HEK293 (cell line): ENCODE data around the gene CMTM4.

ENCODE experiments used
- FEZF1 ChIP-seq: fragments of 450-650 bp; formaldehyde crosslinking; IDR thresholded peaks from 2 replicates; pipeline ENCODE4 v1.5.1; 2016; ENCODE audit warnings: missing biosample characterization, missing genetic modification characterization
- IKZF3 ChIP-seq: fragments of 450-650 bp; IDR thresholded peaks from 2 replicates; pipeline ENCODE4 v1.5.0; 2018; ENCODE audit warnings: missing biosample characterization, mild to moderate bottlenecking, missing genetic modification characterization, moderate library complexity
- SCRT2 ChIP-seq: fragments of 450-650 bp; formaldehyde crosslinking; IDR thresholded peaks from 2 replicates; pipeline ENCODE4 v1.5.1; 2016; ENCODE audit warnings: missing biosample characterization, missing genetic modification characterization
- ZBTB17 ChIP-seq: fragments of 450-650 bp; formaldehyde crosslinking; IDR thresholded peaks from 2 replicates; pipeline ENCODE4 v1.5.1; 2016; ENCODE audit warnings: missing biosample characterization, missing genetic modification characterization
- ZBTB8A ChIP-seq: fragments of 450-650 bp; formaldehyde crosslinking; IDR thresholded peaks from 2 replicates; pipeline ENCODE4 v1.5.1; 2016; ENCODE audit warnings: missing biosample characterization, missing genetic modification characterization
- ZNF174 ChIP-seq: fragments of 450-650 bp; formaldehyde crosslinking; IDR thresholded peaks from 2 replicates; pipeline ENCODE4 v1.5.0; 2017; ENCODE audit warnings: missing biosample characterization, mild to moderate bottlenecking, missing genetic modification characterization
- ZNF341 ChIP-seq: fragments of 450-650 bp; formaldehyde crosslinking; IDR thresholded peaks from 2 replicates; pipeline ENCODE4; 2016; ENCODE audit warnings: low read depth, missing biosample characterization, missing genetic modification characterization
- ZNF423 ChIP-seq: fragments of 450-650 bp; formaldehyde crosslinking; IDR thresholded peaks from 2 replicates; pipeline ENCODE4 v1.5.1; 2016; ENCODE audit warnings: missing biosample characterization, missing genetic modification characterization
- TF ChIP-seq, protein P1 (sequence below): fragments of 450-650 bp; formaldehyde crosslinking; IDR thresholded peaks from 2 replicates; pipeline ENCODE4 v1.5.1; 2016; ENCODE audit warnings: missing biosample characterization, missing genetic modification characterization
- TF ChIP-seq, protein P2 (sequence below): fragments of 450-650 bp; formaldehyde crosslinking; IDR thresholded peaks from 2 replicates; pipeline ENCODE4 v1.5.1; 2017; ENCODE audit warnings: missing biosample characterization, missing genetic modification characterization
- TF ChIP-seq, protein P3 (sequence below): fragments of 450-650 bp; formaldehyde crosslinking; IDR thresholded peaks from 2 replicates; pipeline ENCODE4 v1.5.1; 2016; ENCODE audit warnings: missing biosample characterization, missing genetic modification characterization
- TF ChIP-seq, protein P4 (sequence below): fragments of 450-650 bp; formaldehyde crosslinking; IDR thresholded peaks from 2 replicates; pipeline ENCODE4 v1.5.1; 2017; ENCODE audit warnings: missing biosample characterization, mild to moderate bottlenecking, missing genetic modification characterization, moderate library complexity
- TF ChIP-seq, protein P5 (sequence below): fragments of 450-650 bp; formaldehyde crosslinking; IDR thresholded peaks from 2 replicates; pipeline ENCODE4 v1.5.1; 2017; ENCODE audit warnings: missing biosample characterization, missing genetic modification characterization
- TF ChIP-seq, protein P6 (sequence below): fragments of 450-650 bp; formaldehyde crosslinking; conservative IDR thresholded peaks from 2 replicates; pipeline ENCODE4 v1.5.1; 2016; ENCODE audit warnings: low read depth, missing biosample characterization, missing genetic modification characterization
- TF ChIP-seq, protein P7 (sequence below): fragments of 450-650 bp; IDR thresholded peaks from 2 replicates; pipeline ENCODE4 v1.5.1; 2018; ENCODE audit warnings: missing biosample characterization, mild to moderate bottlenecking, missing genetic modification characterization

Gene CMTM4

DNA sequence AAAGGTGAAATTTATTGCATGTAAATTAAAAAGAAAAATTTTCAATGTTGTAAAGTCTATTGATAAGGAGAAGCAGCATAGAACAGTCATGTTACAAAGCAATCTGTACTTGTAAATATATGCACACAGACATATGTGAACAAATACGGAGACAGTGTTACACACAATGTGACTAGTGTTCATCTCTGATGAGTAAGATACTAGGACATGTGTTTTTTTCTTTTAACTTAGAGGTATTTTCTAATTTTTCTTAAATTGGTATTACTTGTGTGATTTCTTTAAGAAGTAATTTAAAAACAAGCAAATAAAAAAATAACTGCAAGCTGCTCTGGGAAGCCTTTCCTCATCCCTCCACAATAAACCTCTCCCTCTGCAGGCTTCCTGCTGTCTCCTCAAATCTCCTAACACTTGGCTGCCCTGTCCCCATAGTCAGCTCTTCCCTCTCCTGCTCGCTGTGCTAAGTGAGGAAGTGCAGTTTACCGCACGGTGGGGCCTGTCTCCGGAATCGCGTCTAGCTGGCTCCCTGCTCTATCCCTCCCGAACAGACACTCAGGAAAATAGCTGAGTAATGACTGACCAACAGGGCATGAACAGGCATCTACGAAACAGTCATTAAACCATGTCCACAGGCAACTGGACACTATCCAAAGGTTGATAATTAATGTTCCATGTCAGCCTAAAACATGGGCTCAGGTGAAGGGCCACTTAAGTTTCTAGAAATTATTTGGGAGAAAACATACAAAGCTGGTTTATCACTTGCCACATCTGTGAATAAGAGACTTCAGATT lies 35.9 kb downstream of the CMTM4 start (continued):
- peak; percentile 69 for TF ChIP-seq ZBTB17 (tag by site-specific recombination)
- 0 out of 2 replicates have a peak, but pooled peaks have one; percentile 32 for TF ChIP-seq ZNF174
- TF ChIP-seq, protein P1, sequence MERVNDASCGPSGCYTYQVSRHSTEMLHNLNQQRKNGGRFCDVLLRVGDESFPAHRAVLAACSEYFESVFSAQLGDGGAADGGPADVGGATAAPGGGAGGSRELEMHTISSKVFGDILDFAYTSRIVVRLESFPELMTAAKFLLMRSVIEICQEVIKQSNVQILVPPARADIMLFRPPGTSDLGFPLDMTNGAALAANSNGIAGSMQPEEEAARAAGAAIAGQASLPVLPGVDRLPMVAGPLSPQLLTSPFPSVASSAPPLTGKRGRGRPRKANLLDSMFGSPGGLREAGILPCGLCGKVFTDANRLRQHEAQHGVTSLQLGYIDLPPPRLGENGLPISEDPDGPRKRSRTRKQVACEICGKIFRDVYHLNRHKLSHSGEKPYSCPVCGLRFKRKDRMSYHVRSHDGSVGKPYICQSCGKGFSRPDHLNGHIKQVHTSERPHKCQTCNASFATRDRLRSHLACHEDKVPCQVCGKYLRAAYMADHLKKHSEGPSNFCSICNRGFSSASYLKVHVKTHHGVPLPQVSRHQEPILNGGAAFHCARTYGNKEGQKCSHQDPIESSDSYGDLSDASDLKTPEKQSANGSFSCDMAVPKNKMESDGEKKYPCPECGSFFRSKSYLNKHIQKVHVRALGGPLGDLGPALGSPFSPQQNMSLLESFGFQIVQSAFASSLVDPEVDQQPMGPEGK (tag by site-specific recombination), result 0 out of 2 replicates have a peak, but pooled peaks have one; percentile 17
- TF ChIP-seq, protein P2, sequence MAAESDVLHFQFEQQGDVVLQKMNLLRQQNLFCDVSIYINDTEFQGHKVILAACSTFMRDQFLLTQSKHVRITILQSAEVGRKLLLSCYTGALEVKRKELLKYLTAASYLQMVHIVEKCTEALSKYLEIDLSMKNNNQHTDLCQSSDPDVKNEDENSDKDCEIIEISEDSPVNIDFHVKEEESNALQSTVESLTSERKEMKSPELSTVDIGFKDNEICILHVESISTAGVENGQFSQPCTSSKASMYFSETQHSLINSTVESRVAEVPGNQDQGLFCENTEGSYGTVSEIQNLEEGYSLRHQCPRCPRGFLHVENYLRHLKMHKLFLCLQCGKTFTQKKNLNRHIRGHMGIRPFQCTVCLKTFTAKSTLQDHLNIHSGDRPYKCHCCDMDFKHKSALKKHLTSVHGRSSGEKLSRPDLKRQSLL (tag by site-specific recombination), result 0 out of 2 replicates have a peak, but pooled peaks have one; percentile 57
- peak; percentile 48; the same call in 1 of the 2 replicates for TF ChIP-seq IKZF3 (tag by site-specific recombination)
- peak; percentile 44 for TF ChIP-seq SCRT2 (tag by site-specific recombination)
- TF ChIP-seq, protein P3, sequence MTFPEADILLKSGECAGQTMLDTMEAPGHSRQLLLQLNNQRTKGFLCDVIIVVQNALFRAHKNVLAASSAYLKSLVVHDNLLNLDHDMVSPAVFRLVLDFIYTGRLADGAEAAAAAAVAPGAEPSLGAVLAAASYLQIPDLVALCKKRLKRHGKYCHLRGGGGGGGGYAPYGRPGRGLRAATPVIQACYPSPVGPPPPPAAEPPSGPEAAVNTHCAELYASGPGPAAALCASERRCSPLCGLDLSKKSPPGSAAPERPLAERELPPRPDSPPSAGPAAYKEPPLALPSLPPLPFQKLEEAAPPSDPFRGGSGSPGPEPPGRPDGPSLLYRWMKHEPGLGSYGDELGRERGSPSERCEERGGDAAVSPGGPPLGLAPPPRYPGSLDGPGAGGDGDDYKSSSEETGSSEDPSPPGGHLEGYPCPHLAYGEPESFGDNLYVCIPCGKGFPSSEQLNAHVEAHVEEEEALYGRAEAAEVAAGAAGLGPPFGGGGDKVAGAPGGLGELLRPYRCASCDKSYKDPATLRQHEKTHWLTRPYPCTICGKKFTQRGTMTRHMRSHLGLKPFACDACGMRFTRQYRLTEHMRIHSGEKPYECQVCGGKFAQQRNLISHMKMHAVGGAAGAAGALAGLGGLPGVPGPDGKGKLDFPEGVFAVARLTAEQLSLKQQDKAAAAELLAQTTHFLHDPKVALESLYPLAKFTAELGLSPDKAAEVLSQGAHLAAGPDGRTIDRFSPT (tag by site-specific recombination), result no peak
- TF ChIP-seq, protein P4, sequence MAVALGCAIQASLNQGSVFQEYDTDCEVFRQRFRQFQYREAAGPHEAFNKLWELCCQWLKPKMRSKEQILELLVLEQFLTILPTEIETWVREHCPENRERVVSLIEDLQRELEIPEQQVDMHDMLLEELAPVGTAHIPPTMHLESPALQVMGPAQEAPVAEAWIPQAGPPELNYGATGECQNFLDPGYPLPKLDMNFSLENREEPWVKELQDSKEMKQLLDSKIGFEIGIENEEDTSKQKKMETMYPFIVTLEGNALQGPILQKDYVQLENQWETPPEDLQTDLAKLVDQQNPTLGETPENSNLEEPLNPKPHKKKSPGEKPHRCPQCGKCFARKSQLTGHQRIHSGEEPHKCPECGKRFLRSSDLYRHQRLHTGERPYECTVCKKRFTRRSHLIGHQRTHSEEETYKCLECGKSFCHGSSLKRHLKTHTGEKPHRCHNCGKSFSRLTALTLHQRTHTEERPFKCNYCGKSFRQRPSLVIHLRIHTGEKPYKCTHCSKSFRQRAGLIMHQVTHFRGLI (tag by site-specific recombination), result 0 out of 2 replicates have a peak, but pooled peaks have one; percentile 9
- peak; percentile 95 for TF ChIP-seq ZNF341 (tag by site-specific recombination)
- TF ChIP-seq, protein P5, sequence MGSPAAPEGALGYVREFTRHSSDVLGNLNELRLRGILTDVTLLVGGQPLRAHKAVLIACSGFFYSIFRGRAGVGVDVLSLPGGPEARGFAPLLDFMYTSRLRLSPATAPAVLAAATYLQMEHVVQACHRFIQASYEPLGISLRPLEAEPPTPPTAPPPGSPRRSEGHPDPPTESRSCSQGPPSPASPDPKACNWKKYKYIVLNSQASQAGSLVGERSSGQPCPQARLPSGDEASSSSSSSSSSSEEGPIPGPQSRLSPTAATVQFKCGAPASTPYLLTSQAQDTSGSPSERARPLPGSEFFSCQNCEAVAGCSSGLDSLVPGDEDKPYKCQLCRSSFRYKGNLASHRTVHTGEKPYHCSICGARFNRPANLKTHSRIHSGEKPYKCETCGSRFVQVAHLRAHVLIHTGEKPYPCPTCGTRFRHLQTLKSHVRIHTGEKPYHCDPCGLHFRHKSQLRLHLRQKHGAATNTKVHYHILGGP (tag by site-specific recombination), result no peak
- no peak for TF ChIP-seq ZNF423
- TF ChIP-seq, protein P6, sequence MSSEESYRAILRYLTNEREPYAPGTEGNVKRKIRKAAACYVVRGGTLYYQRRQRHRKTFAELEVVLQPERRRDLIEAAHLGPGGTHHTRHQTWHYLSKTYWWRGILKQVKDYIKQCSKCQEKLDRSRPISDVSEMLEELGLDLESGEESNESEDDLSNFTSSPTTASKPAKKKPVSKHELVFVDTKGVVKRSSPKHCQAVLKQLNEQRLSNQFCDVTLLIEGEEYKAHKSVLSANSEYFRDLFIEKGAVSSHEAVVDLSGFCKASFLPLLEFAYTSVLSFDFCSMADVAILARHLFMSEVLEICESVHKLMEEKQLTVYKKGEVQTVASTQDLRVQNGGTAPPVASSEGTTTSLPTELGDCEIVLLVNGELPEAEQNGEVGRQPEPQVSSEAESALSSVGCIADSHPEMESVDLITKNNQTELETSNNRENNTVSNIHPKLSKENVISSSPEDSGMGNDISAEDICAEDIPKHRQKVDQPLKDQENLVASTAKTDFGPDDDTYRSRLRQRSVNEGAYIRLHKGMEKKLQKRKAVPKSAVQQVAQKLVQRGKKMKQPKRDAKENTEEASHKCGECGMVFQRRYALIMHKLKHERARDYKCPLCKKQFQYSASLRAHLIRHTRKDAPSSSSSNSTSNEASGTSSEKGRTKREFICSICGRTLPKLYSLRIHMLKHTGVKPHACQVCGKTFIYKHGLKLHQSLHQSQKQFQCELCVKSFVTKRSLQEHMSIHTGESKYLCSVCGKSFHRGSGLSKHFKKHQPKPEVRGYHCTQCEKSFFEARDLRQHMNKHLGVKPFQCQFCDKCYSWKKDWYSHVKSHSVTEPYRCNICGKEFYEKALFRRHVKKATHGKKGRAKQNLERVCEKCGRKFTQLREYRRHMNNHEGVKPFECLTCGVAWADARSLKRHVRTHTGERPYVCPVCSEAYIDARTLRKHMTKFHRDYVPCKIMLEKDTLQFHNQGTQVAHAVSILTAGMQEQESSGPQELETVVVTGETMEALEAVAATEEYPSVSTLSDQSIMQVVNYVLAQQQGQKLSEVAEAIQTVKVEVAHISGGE (tag by site-specific recombination), result no peak
- TF ChIP-seq ZBTB8A, result peak; percentile 42
- TF ChIP-seq, protein P7, sequence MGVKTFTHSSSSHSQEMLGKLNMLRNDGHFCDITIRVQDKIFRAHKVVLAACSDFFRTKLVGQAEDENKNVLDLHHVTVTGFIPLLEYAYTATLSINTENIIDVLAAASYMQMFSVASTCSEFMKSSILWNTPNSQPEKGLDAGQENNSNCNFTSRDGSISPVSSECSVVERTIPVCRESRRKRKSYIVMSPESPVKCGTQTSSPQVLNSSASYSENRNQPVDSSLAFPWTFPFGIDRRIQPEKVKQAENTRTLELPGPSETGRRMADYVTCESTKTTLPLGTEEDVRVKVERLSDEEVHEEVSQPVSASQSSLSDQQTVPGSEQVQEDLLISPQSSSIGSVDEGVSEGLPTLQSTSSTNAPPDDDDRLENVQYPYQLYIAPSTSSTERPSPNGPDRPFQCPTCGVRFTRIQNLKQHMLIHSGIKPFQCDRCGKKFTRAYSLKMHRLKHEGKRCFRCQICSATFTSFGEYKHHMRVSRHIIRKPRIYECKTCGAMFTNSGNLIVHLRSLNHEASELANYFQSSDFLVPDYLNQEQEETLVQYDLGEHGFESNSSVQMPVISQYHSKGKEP (tag by site-specific recombination), result peak; percentile 5; the same call in 1 of the 2 replicates
- TF ChIP-seq FEZF1 (tag by site-specific recombination), result peak; percentile 72
- TF ChIP-seq, all 188 proteins: peak for 26
